NCI-H1417 treated with DMSO at 0.1 percent for 48 hours (cell line): ENCODE data around the gene OR4M1.
"Not testable (repeated sequence)": the region's sequence is repeated elsewhere in the genome, so short reads cannot be mapped to it uniquely, and the experiment has no call there.

Experiments
- DNase-seq: peaks from one replicate; lab custom pipeline; 2025; lab: John Stamatoyannopoulos, UW

OR4M1 gene

GRCh38 chr14:19773204-19773603, at the start of gene OR4M1:
Gene OR4M1 (plus strand): TSS chr14:19773504. CDS start chr14:19780323, 6,819 bp downstream.
- DNase-seq: not testable (repeated sequence)

GRCh38 chr14:19729359-19729758, 43.9 kb upstream of the OR4M1 start:
- DNase-seq: no peak

- DNase-seq: no peak
Observed at GRCh38 chr14:19729763-19730162, 43.5 kb upstream of the OR4M1 start.

- DNase-seq: not testable (repeated sequence)
Observed at GRCh38 chr14:19733893-19734292, 39.4 kb upstream of the OR4M1 start.

GRCh38 chr14:19743256-19743655, 30.0 kb upstream of the OR4M1 start, which contains the start of gene OR4Q3:
Gene OR4Q3 (plus strand): TSS chr14:19743571.
- no peak for DNase-seq

GRCh38 chr14:19752316-19752715, 21.0 kb upstream of the OR4M1 start:
- DNase-seq: not testable (repeated sequence)

GRCh38 chr14:19754172-19754571, 19.1 kb upstream of the OR4M1 start:
- DNase-seq: no peak

GRCh38 chr14:19771491-19771890, 1.8 kb upstream of the OR4M1 start:
- DNase-seq: not testable (repeated sequence)

GRCh38 chr14:19771895-19772430, 1.3 kb upstream of the OR4M1 start:
- no peak for DNase-seq

GRCh38 chr14:19772454-19772853, 850 bp upstream of the OR4M1 start:
- DNase-seq: not testable (repeated sequence)

GRCh38 chr14:19775587-19775986, 2.3 kb downstream of the OR4M1 start:
- DNase-seq: no peak

GRCh38 chr14:19785848-19786247, 12.5 kb downstream of the OR4M1 start:
- DNase-seq: not testable (repeated sequence)

- not testable (repeated sequence) for DNase-seq
Observed at GRCh38 chr14:19787318-19787717, 14.0 kb downstream of the OR4M1 start.

- not testable (repeated sequence) for DNase-seq
Observed at GRCh38 chr14:19788150-19788549, 14.8 kb downstream of the OR4M1 start.

GRCh38 chr14:19796520-19797108, 23.3 kb downstream of the OR4M1 start:
- DNase-seq: not testable (repeated sequence)

- DNase-seq: no peak
Observed at GRCh38 chr14:19799880-19800279, 26.6 kb downstream of the OR4M1 start.

- DNase-seq: no peak
Observed at GRCh38 chr14:19800282-19801117, 27.2 kb downstream of the OR4M1 start.

GRCh38 chr14:19801118-19801464, 27.8 kb downstream of the OR4M1 start:
- DNase-seq: no peak

GRCh38 chr14:19803470-19803869, 30.2 kb downstream of the OR4M1 start, which contains the start of gene OR4N2:
Gene OR4N2 (plus strand): TSS chr14:19803770. CDS start chr14:19827449, 23,679 bp downstream.
- DNase-seq: not testable (repeated sequence)

- not testable (repeated sequence) for DNase-seq
Observed at GRCh38 chr14:19813171-19813920, 40.0 kb downstream of the OR4M1 start.

GRCh38 chr14:19819879-19820278, 46.6 kb downstream of the OR4M1 start:
- DNase-seq: not testable (repeated sequence)

GRCh38 chr14:19821016-19821415, 47.7 kb downstream of the OR4M1 start:
- not testable (repeated sequence) for DNase-seq
